ENCODE results near the gene AKAP9.
A peak's percentile ranks its signal among the peaks of the same experiment; 100 is the strongest.
"Not testable (repeated sequence)": the region's sequence is repeated elsewhere in the genome, so short reads cannot be mapped to it uniquely, and the experiment has no call there.

AKAP9 gene

GRCh38 chr7:92072708-92073107 lies 132.0 kb downstream of the AKAP9 start:
- DNase-seq: no peak

- DNase-seq: no peak
These were observed 134.9 kb downstream of the AKAP9 start for GRCh38 chr7:92075455-92076158.

- DNase-seq: no peak
These were observed 135.8 kb downstream of the AKAP9 start for GRCh38 chr7:92076509-92076908.

GRCh38 chr7:92083922-92084321 lies 143.3 kb downstream of the AKAP9 start:
- DNase-seq: not testable (repeated sequence)

GRCh38 chr7:92088266-92088665 lies 147.6 kb downstream of the AKAP9 start:
- no peak for DNase-seq

DNA sequence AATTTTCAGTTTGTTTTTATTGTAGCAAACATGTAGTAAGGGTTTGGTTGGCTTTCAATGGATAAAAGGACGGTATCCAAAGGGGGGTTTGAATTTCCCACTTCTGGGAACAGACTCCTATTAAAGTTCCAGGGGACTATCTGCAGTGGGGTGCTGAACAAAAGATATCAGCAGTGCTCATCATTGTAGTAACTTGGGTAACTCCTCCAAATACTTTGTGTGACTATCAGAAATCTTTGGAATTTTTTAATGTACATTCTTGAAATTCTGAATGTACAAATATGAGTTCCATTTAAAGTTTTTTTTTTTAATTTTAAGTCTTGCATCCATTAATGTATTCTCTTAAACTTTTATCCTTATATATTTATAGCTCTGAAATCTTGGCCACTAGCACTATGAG lies 151.5 kb downstream of the AKAP9 start:
- DNase-seq: no peak

GRCh38 chr7:92095380-92095779 lies 154.7 kb downstream of the AKAP9 start:
- DNase-seq: no peak

GRCh38 chr7:92100534-92100933 lies 159.9 kb downstream of the AKAP9 start:
- DNase-seq: no peak

GRCh38 chr7:92102862-92103261 lies 162.2 kb downstream of the AKAP9 start:
- DNase-seq: not testable (repeated sequence)

GRCh38 chr7:92108821-92109220 lies 168.2 kb downstream of the AKAP9 start:
- no peak for DNase-seq

GRCh38 chr7:92110857-92111256 lies 170.2 kb downstream of the AKAP9 start:
- DNase-seq: no peak

DNA sequence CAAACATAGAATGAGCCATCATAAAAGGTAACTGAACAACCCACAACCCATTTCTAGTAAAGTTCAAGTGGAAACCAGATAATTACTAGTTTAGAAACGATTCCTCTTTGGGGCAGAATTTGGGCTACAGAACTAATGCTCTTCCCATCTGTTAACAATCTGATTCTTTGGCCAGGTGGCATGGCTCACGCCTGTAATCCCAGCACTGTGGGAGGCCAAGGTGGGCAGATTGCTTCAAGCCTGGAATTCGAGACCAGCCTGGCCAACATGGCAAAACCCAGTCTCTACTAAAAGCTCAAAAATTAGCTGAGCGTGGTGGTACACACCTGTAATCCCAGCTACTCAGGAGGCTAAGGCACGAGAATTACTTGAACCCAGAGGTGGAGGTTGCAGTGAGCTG lies 175.2 kb downstream of the AKAP9 start:
- no peak for DNase-seq

- DNase-seq: no peak
These were observed 176.3 kb downstream of the AKAP9 start for GRCh38 chr7:92116949-92117348.

- no peak for DNase-seq
These were observed 178.6 kb downstream of the AKAP9 start for GRCh38 chr7:92119213-92119759.

DNA sequence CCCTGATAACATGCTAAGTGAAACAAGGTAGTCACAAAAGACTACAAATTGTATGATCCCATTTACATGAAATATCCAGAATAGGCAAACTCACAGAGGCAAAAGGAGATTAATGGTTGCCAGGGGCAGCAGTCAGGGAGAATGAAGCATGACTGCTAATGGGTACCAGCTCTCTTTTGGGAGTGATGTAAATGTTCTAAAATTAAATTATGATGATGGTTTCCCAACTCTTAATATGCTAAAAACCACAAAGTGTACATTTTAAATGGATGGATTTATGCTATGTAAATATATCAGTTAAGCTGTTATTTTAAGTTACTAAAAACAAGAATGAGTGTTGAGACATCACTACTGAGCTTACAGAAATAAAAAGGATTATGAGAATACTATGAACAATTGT lies 181.0 kb downstream of the AKAP9 start:
- DNase-seq: no peak

GRCh38 chr7:92131093-92131492 lies 190.4 kb downstream of the AKAP9 start:
- no peak for DNase-seq

DNA sequence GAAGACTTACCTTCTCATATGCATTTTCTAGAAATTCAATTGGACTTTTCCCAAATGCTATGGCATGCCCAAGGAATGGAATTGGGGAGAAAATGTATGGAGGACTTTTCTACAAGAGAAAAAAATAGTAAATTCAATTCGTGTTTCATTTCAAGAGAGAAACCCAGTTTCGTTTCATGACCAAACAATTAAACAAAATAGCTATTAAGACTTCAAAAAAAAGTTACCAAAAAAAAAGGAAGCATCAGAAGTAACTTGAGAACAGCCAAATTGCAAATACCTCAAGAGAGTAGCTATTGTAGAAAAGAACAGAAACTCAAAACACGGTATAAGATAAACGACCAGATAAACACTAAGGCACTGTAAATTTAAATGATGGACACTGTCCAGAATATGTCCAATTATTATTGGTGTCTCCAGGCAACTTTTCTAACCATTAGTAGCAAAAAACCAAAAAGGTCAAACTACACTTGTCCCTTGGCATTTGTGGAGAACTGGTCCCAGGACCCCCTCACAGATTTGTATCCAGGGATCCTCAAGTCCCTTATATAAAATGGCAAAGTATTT lies 191.2 kb downstream of the AKAP9 start:
- DNase-seq: no peak

GRCh38 chr7:92133133-92133736 lies 192.6 kb downstream of the AKAP9 start:
- no peak for DNase-seq

DNA sequence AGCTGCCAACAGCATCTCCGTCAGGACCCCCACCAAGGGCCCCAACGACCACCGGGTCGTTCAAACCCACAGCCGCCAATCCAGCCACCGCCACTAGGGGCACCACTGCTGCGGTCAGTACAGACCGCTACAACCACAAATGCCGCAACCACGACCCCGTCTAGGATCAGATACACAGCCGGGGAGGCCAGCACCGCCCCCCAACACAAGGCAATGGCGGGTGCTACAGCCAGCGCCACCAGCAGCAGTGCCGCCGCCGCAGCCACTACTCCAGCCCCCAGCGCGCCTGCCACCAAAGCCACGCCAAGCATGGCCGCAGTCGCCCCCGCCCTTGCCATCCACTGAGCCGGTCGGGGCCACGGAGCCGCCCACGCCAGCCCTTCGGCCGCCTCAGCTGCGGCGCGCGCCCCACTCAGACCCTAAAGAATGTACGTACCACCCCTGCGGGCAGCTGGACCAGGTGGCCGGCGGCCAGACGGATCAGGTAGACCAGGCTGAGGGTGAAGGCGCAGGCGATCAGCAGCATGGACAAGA lies 193.1 kb downstream of the AKAP9 start:
- DNase-seq: peak; percentile 87

- peak; percentile 96 for DNase-seq
These were observed 193.8 kb downstream of the AKAP9 start, which contains the start of gene CYP51A1 for GRCh38 chr7:92134271-92135051. Gene CYP51A1 (minus strand): TSS chr7:92134477. CDS start chr7:92134364, 113 bp downstream.

DNA sequence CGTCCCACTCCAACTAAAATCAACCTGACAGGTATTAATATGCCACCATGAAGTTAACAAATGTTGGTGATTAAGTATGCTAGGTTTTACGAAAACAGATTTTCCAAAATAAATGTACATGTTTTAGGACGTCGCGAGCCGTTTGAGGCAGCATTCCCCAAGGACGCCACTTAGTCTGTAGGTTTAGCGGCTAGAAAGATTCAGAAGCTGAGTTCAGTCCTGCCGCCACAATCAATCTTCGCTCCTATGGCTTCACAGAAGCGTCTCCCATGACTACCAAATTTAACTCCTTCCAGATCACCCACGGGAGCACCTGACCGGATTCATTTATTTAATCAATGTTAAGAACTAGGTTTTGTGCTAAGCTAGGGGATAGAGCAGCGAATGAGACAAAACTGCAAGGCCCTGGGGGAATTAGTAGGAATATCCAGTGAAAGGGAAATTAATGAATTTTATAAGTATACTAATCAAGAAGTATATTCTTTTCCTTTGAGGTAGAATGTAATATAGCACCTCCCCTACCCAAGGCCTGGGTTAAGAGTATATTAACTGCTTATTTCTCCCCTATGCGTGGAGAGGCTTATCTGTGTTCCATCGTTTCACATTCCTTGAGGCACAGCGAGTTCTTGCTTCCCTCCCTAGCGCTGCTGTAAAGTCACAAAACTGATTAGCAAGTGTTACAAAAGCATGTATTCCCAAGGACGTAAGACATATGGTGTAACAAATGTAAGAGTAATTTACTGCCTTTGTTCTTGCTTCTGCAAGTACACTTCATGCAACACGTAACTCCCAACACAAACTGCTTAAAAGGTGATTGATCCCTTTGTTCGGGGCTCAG lies 194.6 kb downstream of the AKAP9 start:
- peak; percentile 55 for DNase-seq

GRCh38 chr7:92137557-92137956 lies 196.9 kb downstream of the AKAP9 start:
- peak; percentile 85 for DNase-seq

Data from islet precursor cell (in vitro differentiated cells).